ENCODE results near the gene WDFY2. TPM values are rescaled to one million over a fixed set of nuclear protein-coding genes. Genes with fewer than 3 reads are reported as not detected.

WDFY2 gene
- polyA plus RNA-seq, 1 donor = 19.8 TPM

- no peak for DNase-seq
Observed at GRCh38 chr13:51600703-51601102, 16.4 kb downstream of the WDFY2 start.

GRCh38 chr13:51601601-51602565, 17.6 kb downstream of the WDFY2 start:
- no peak for DNase-seq

DNA sequence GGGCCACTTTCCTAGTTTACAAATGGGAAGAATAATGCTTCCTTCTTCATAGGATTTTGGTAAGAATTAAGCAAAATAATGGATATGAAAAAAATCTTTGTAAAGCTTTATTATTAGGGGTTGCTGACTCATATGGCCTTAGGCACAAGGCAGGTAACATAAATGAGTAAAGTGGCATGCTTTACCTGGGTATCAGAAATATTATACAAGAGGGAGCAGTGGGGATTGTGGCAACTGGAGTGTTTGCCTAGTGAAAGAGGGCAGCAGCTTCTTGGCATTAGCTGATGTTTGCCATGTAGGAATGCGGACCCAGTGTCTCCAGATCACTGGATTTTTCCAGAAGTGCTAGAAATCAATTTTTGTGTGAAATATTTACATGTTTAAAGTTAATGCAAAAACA, 19.5 kb downstream of the WDFY2 start:
- DNase-seq = no peak

DNA sequence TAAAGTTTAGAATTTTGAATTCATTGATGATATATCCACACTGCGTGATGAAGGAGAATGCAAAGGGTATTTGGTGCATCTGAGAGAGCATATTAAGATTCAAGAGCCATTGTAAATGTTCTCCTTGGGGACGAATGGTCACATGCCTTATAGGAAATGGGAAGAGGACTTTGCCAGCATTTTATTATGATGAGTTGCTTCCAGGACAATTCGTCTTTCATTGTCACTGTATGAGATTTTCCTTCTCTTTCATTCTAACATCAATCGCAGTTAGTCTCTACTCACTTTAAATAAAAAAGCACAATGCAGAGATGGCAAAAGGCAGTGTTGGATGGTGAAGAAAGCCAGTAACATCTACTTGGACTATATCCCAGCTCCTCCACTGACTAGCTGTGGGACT, 21.4 kb downstream of the WDFY2 start:
- DNase-seq = no peak

DNA sequence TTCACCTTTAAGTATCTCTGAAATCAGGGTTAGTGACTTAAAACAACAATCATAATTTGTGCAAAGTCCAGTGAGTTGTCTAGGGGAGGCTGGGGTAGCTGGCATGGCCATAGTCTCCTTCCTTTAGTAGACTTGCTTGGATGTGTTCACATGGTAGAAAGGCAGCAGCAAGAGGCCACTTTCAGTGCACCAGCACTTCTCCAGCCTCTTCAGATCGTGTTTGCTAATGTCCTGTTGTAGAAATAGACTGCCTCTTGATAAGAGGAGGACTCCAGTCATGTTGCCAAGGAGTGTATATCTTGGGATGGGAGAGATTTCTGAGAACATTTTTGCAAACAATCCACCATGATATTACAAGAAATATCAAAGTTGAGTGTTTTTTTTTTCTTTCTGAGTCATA, 22.9 kb downstream of the WDFY2 start:
- DNase-seq = no peak

GRCh38 chr13:51608857-51609406, 24.7 kb downstream of the WDFY2 start:
- DNase-seq = no peak

- DNase-seq = no peak
Observed at GRCh38 chr13:51612867-51613266, 28.6 kb downstream of the WDFY2 start.

DNA sequence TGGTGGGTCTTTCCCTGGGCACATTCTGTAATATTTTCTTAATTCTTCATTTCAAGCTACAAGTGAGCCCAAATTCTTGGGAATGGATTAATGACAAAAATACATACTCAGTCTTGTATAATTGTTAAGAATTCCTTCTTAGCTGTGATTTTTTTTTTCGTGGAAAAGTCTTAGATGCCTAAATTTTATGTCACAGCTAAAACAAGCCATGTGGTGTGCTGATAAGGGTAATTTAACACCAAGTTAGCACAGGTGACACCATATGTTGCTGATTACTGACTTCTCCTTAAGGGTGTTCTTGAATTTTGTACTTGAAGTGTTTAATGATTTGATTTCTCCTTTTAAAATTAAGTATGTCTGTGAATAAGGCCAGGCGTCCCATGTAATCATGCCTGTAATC, 29.3 kb downstream of the WDFY2 start:
- no peak for DNase-seq

- DNase-seq = no peak
Observed at GRCh38 chr13:51614350-51614786, 30.1 kb downstream of the WDFY2 start.

GRCh38 chr13:51618626-51619025, 34.4 kb downstream of the WDFY2 start:
- DNase-seq = no peak

DNA sequence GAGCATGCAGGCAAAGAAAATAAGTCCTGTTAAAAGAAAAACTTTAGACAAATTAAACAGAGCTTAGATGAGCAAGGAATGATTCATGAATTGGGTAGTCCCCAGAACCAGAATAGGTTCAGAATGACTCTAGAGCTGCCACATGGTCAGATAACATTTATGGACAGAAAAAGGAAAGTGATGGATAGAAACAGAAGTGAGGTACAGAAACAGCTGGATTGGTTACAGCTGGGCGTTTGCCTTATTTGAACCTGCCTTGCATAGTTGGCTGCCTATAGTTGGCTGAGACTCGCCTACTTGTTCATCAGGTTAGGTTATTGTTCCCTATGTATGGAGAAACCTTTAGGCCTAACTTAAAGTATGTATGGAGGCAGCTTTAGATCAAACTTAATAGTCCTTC, 35.4 kb downstream of the WDFY2 start:
- DNase-seq = no peak

DNA sequence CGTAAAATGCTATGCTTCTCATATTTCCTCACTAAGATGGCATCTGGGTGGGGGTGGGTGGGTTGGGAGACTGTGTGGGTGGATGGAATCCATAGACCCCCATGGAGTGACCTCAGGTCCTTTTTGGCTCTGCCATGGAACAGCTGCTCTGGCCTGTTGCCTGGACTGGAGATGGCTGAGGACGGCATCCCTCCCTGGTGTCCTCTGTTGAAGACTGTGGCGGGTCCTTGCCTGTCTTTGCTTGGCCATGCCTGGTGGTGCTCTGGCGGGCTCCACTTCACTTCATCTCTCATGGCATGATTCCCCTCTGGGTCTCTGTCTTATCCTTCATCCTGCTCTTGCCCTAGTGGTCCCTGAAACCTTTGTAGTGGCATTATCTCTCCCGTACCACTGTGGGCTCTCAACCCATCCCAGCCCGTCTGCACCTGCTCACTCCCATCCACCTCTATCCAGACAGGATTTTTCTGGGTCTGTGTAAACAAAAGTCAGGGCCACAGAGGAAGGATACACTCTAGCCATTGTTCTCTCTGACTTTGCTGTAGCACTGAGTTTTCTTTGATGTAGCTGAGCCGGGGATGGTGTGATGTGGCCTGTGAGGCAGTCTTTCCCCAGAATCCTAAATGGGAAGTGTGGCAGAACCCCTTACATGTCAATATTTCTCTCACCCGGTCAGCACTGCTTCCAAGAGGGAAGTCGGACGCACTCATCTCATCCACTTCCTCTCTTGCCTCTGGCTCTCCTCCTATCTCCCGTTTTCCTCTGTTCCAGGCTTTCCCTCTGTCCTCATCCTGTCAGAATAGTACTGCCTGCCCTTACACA, 36.1 kb downstream of the WDFY2 start:
- no peak for DNase-seq

DNA sequence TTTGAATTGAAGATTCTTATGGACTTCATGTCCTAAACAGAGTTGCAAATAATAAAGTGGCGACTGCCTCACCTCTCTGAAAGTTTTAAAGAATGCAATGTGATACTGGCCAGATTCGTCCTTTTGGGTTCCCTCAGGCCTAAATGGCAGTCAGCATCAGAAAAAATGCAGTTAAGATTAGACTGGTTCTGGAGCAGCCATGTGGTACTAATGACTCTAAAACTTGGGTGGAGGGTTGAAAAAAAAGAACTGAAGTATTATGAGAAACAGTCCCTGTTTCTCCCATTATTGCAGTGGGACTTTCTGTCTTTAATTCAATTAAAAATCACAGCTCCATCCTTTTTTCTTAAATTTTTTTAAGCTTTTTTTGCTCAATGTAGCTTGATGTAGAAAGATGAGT, 37.3 kb downstream of the WDFY2 start:
- DNase-seq = no peak

- DNase-seq = no peak
Observed at GRCh38 chr13:51623473-51623872, 39.2 kb downstream of the WDFY2 start.

GRCh38 chr13:51624207-51624606, 39.9 kb downstream of the WDFY2 start:
- DNase-seq = no peak

GRCh38 chr13:51624695-51625345, 40.6 kb downstream of the WDFY2 start:
- no peak for DNase-seq

DNA sequence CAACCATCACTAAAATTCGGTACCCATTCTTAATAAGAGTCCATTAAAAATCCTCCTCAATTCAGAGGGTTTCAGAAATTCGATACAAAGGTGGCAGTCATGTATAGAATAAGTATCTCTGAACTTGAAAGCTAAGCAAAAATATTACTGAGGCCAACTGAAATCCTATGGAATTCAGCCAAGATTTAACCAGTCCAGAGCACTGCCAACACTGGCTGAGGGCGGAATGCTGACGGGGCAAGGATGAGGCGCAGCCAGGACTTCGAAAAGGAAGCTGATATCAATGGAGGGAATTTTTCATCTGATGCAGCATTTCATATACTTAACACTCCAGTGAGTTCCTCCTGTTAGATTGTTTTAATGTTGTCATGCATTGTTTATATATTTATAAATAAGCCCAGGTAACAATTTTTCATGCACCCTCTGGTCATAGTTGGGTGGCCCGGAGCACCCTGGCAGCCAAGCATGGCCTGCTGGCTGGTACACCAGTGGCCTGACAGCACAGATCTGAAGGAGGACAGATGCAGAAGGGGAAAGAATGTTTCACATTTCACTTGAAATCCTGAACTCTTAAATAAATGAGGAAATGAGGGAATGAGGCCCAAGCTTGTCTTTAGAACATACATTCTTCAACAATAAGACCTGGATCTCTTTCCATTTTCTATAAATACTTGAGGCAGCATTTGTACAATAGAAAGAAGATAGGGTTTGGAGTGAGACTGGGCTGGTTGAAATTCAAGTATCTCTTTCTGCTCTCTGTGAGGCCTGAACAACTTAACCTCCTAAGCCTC, 41.5 kb downstream of the WDFY2 start:
- DNase-seq = no peak

DNA sequence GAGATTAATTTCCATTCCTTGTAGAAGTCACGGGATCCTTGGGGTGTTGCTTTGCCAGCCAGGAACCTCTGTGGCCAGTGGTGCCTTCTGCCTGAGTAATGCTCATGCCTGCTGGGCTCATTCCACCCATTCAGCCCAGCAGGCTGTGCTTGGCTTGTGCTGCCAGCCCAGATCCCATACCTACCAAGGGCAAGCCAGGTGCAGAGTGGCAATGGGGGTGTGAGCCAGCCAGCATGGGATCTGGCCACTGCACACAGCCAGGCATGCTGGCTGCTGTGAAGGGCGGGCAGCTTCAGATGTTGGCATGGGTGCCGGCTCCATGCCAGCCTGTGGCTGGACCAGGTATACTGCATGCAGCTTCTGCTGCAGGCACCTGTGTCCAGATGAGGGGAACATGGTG, 42.5 kb downstream of the WDFY2 start:
- DNase-seq = no peak

DNA sequence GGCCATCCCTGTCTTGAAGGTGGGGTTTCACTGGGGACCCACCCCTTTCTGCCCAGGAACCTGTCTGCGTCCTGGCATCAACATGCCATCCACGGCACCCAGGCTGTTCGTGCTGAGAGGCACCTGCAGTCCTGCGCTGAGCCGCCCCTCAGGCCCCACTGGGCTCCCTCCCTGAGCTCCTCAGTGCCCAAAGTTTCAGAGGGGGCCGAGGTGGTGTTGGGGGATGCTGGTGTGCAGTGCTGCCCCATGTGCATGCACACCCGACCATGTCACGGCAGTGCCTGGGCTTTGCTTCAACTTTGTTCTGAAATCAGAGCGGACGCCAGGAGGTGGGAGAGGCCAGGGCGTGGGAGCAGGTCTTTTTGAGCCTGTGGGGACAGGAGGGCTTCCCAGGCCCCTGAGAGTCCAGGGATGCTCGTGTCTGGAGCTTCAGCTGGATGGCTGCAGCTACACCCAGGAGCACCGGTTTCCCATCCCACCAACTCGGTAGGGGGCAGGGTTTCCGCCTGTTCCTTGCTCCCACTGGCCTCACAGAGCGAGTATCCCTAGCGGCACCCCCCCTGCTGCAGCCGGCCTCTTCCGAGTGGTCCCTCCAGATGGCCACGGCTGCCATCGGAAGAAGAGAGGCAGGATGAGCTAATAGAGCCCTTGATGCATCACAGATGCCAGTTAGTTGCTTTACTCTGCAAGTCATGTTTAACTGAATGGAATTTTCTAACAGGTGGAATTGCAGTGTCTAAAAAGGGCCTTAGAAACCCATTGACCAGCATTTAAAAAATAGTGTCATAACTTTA, 44.0 kb downstream of the WDFY2 start:
- DNase-seq = no peak

- DNase-seq = no peak
Observed at GRCh38 chr13:51629491-51630287, 45.4 kb downstream of the WDFY2 start.

All from left kidney (tissue), 2 donors.